Mucosa of descending colon (tissue), 3 donors: ENCODE measurements around the gene TNRC6C. TPM values are rescaled to one million over a fixed set of nuclear protein-coding genes. Genes with fewer than 3 reads are reported as not detected.
A peak's percentile ranks its signal among the peaks of the same experiment; 100 is the strongest.

Experiments used
- ATAC-seq: fragments of 200-7000 bp; cut with Tn5 transposase; one replicate; pipeline ENCODE4 v1.9.1; 2020; ENCODE audit warnings: mild to moderate bottlenecking, moderate library complexity
- DNase-seq, 3 donors: peaks; one replicate each; pipeline ENCODE4 v3.0.0-alpha.2; 2020
- H3K36me3 ChIP-seq: fragments of 200-600 bp; one replicate; pipeline ENCODE4 v1.8.0; 2021; ENCODE audit warnings: low read depth, mild to moderate bottlenecking
- H3K4me1 ChIP-seq: fragments of 200-600 bp; one replicate; pipeline ENCODE4 v1.8.0; 2021; ENCODE audit warnings: low read depth, mild to moderate bottlenecking
- H3K4me3 ChIP-seq: fragments of 200-600 bp; one replicate; pipeline ENCODE4 v1.8.0; 2021; ENCODE audit warnings: mild to moderate bottlenecking
- H3K9me3 ChIP-seq: fragments of 200-600 bp; one replicate; pipeline ENCODE4 v1.8.0; 2021; ENCODE audit warnings: mild to moderate bottlenecking
- intact Hi-C, 2 donors: fragments of 100-400 bp; cut with DNase I in 1 of 2; cut with micrococcal nuclease in 1 of 2; formaldehyde crosslinking; loops; one replicate each; pipeline versions ENCODE4 v1.11.0 to v1.11.1; 2022; cut with DNase I, micrococcal nuclease
- total RNA-seq, 3 donors: library from RNA; stranded (reverse); fragmentation: NEBNext Ultra II Directional in 2 of 3; extraction: Animal tissue kit (Norgen Biotek cat#: 25700) in 2 of 3; gene quantifications; one replicate each; pipeline versions ENCODE4 v1.2.1 to v1.2.4, GENCODE V29; 2021 to 2023
- TF ChIP-seq, protein P1 (sequence below): fragments of 200-600 bp; IDR thresholded peaks from one replicate; pipeline ENCODE4 v1.8.0; 2022; ENCODE audit warnings: antibody characterized with exemption, mild to moderate bottlenecking
- donor health status: DM: no; HTN: no; CAD: no; lungs with moderate emphysema.
- donor health status: DM: no; HTN: no; CAD: no.
- donor health status: DM: no; HTN: yes; CAD: no.

Gene TNRC6C
- total RNA-seq, 3 donors from 2014 or later = 13.7 to 32.6 (median 20.7) TPM

DNA sequence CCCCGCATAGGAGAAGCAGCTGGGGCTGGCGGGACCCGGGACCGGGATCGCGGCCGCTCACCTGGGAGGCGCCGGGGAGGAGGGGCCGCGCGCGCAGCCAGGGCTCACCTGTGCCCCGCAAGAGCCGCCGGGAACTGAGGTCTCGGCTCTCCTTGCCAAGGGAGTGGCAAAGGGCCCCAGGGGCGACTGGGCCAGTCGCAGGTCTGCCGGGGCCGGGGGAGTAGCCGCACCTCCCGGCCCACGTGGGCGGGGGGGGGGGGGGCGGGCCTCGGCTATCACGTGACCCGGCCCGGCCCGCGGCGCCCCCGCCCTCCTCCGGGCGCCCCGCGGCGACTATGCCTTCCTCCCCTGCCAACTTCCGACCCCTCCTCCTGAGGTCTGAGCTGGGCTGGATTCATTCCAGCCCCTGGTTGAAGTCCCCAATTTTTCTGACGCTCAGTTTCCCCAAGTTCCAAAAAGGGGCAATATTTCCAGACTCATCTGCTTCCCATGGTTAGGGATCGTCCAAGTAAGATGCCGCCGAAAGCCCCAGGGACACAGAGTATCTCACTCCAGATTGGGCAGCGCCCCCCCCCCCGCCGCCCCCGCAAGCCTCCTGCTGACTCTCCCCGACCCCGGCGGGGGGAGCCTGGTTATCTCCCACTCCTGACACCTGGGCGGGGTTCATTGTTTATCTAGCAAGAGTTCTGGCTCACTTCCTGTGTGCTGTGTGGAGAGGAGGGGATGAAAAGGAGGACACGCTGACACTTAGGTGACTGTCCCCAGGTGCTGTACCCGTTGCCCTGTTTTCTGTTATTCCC is 170.2 kb downstream of the TNRC6C start, which contains the start of gene TMC6:
TSS of gene TMC6 (minus strand) at position 205 of the 800 bp plus-strand sequence. CDS start 1,923 bp downstream, outside the sequence.
- Histone ChIP-seq H3K4me1 (peaks cover 48% of the 10 kb centered on the region), H3K9me3 (no peaks in the 10 kb centered on the region), H3K36me3 (no peaks in the 10 kb centered on the region), H3K4me3 (peak within 1 kb of the TSS; percentile 68)
- TF ChIP-seq, protein P1, sequence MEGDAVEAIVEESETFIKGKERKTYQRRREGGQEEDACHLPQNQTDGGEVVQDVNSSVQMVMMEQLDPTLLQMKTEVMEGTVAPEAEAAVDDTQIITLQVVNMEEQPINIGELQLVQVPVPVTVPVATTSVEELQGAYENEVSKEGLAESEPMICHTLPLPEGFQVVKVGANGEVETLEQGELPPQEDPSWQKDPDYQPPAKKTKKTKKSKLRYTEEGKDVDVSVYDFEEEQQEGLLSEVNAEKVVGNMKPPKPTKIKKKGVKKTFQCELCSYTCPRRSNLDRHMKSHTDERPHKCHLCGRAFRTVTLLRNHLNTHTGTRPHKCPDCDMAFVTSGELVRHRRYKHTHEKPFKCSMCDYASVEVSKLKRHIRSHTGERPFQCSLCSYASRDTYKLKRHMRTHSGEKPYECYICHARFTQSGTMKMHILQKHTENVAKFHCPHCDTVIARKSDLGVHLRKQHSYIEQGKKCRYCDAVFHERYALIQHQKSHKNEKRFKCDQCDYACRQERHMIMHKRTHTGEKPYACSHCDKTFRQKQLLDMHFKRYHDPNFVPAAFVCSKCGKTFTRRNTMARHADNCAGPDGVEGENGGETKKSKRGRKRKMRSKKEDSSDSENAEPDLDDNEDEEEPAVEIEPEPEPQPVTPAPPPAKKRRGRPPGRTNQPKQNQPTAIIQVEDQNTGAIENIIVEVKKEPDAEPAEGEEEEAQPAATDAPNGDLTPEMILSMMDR = no peak
- intact Hi-C loops = no loop called here
- ATAC-seq (peak; percentile 61), DNase-seq (peak; percentile 78 to 88 (median 85))

DNA sequence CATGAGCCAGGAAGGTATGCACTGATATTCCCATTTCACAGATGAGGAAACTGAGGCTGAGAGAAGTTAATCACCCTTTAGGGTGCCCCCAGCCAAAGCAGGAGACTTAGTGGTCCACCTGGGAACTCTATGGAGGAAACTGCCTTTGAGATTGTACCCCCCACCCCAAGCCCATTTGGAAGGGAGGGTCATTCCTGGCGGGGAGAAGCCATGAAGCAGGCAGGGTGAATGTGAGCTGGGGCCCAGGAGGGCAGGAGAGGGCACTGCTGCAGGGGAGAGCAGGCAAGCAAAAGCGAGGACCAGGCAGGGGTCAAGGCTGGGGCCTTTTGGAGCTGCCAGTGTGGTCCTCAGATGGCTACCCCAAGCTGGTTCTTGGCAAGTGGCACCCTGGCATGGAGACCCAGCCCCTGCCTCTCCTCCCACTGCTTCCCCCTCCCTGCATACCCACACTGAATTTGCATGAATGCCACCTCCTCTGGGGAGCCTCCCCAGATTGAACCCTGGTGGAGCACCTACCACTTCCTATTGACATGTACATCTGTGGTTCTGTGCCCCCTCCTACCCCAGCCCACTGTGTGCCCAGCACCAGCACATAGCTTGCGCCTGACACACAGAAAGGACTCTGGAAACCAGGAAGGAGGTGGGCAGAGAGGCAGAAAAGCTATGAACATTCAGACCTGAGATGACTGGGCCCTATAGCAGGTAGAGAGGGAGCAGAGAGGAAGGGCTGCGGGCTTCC is 171.0 kb downstream of the TNRC6C start:
- no peak overlapping the region for H3K4me3 ChIP-seq
- TF ChIP-seq, protein P1 = no peak
- H3K9me3 ChIP-seq = no peaks in the 10 kb centered on the region
- ATAC-seq (no peak), DNase-seq (peak in 2 of 3 donors; percentile 48 to 80)
- intact Hi-C loops = no loop called here
- H3K36me3 ChIP-seq = no peaks in the 10 kb centered on the region
- peaks cover 48% of the 10 kb centered on the region for H3K4me1 ChIP-seq

DNA sequence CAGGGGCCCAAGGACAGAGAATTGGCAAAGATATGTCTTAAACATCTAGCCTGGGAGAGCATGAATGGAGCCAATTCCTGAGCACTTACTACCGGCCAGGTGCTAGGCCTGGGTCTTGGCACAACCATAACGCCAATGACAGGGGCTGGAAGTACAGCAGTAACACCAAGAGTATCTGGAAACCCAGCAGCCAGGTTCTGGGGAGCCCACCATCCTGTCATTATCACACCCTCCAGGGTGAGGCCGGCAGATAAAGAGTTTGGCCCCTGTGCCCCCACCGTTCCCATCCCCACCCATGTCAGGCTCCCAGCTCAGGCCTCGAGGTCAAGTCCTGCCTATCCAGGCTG is 171.6 kb downstream of the TNRC6C start:
- intact Hi-C loops = no loop called here
- Histone ChIP-seq H3K4me3 (no peak overlapping the region), H3K9me3 (no peaks in the 10 kb centered on the region), H3K36me3 (no peaks in the 10 kb centered on the region), H3K4me1 (peaks cover 50% of the 10 kb centered on the region)
- DNase-seq (no peak), ATAC-seq (no peak)
- TF ChIP-seq, protein P1 = no peak

GRCh38 chr17:78130437-78131101 is 172.1 kb downstream of the TNRC6C start, which contains the start of gene TMC8:
TSS of gene TMC8 (plus strand) at chr17:78130771. CDS start at chr17:78131589, 818 bp downstream.
- TF ChIP-seq, protein P1 = no peak
- ATAC-seq (peak; percentile 15), DNase-seq (peak in 2 of 3 donors; percentile 64 to 81)

More at GRCh38 chr17:78130437-78131101, 172.1 kb downstream of the TNRC6C start, which contains the start of gene TMC8:
- H3K9me3 ChIP-seq = no peaks in the 10 kb centered on the region
- intact Hi-C loops = no loop called here
- H3K4me3 ChIP-seq = peak within 1 kb of the TSS; percentile 11
- no peaks in the 10 kb centered on the region for H3K36me3 ChIP-seq
- peaks cover 48% of the 10 kb centered on the region for H3K4me1 ChIP-seq
